Measurements from ENCODE around the gene ODAD2.
"Not testable (repeated sequence)": the region's sequence is repeated elsewhere in the genome, so short reads cannot be mapped to it uniquely, and the experiment has no call there.

ODAD2 gene, protein sequence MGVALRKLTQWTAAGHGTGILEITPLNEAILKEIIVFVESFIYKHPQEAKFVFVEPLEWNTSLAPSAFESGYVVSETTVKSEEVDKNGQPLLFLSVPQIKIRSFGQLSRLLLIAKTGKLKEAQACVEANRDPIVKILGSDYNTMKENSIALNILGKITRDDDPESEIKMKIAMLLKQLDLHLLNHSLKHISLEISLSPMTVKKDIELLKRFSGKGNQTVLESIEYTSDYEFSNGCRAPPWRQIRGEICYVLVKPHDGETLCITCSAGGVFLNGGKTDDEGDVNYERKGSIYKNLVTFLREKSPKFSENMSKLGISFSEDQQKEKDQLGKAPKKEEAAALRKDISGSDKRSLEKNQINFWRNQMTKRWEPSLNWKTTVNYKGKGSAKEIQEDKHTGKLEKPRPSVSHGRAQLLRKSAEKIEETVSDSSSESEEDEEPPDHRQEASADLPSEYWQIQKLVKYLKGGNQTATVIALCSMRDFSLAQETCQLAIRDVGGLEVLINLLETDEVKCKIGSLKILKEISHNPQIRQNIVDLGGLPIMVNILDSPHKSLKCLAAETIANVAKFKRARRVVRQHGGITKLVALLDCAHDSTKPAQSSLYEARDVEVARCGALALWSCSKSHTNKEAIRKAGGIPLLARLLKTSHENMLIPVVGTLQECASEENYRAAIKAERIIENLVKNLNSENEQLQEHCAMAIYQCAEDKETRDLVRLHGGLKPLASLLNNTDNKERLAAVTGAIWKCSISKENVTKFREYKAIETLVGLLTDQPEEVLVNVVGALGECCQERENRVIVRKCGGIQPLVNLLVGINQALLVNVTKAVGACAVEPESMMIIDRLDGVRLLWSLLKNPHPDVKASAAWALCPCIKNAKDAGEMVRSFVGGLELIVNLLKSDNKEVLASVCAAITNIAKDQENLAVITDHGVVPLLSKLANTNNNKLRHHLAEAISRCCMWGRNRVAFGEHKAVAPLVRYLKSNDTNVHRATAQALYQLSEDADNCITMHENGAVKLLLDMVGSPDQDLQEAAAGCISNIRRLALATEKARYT

GRCh38 chr10:27998954-27999275 lies at the start of gene ODAD2:
ODAD2 (minus strand) TSS chr10:27999079; CDS start chr10:27995142, 3,937 bp downstream.
- no peak for DNase-seq

- DNase-seq = no peak
These were observed 48.2 kb upstream of the ODAD2 start for GRCh38 chr10:28047061-28047460.

- no peak for DNase-seq
These were observed 47.7 kb upstream of the ODAD2 start for GRCh38 chr10:28046579-28046978.

- no peak for DNase-seq
These were observed 45.1 kb upstream of the ODAD2 start for GRCh38 chr10:28043941-28044340.

GRCh38 chr10:28036587-28036986 lies 37.7 kb upstream of the ODAD2 start:
- no peak for DNase-seq

DNA sequence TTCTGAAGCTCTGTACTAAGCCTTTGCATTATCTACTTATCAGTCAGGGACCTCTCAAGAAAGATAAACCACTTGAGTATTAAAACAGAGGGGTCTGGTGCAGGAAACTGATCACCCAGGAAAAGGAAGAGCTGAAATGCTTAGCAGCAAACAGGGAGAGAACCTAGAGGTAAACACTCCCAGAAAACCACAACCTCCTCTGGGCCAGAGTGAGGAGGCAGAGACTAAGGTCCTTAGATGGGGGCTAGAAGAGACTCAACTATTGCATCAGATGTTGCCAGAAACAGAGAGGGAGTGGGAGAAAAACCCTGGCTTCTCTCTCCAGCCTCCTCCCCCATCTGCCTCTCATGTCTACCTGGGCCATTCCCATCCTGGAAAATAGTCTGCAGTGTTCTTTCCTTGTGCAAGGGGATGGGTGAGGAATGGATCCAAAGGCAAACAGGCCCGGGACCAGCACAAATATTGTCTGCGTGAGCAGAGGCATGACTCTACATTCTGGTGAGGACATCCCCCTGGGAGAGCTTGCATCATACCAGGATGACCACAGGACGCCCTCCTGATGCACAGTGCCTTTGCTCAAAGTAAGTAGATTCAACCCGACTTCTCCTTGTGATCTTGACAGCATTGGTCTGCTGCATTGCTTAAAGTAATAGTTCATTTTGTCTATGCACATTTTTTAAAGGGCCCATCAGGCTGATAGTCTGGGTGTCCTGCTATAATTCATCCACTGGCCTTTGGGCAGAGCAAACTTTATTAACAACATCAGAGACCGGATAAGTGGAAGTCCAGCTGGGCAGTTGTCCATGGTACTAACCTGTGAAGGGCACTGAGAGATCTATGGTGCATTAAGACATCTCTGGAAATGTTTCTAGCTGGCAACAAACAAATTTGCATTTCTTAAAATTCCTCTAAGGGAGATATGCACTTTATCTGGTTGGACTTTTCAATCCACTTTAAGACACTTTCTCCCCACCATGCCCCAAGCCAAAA lies 22.4 kb upstream of the ODAD2 start:
- DNase-seq = no peak

- no peak for DNase-seq
These were observed 21.4 kb upstream of the ODAD2 start for GRCh38 chr10:28020080-28020860.

DNA sequence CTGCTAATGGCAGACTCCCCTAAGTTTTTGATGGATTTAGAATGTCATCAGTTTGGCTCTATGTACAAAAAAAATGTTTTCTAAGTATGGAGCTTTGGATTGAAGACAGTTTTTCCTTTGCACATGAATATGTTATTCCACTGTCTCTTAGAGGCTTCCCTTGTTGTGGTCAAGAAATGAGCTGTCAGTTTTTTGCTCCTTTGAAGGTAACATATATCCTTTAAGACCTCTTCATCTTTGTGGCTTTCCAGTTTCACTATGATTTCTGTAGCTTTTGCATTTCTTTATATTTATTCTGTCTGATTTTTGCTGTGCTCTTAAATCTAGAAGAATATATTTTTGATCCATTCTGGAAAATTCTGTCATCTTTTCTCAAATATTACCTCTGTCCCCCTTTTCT lies 15.8 kb upstream of the ODAD2 start:
- no peak for DNase-seq

GRCh38 chr10:28012990-28013515 lies 14.2 kb upstream of the ODAD2 start:
- no peak for DNase-seq

DNA sequence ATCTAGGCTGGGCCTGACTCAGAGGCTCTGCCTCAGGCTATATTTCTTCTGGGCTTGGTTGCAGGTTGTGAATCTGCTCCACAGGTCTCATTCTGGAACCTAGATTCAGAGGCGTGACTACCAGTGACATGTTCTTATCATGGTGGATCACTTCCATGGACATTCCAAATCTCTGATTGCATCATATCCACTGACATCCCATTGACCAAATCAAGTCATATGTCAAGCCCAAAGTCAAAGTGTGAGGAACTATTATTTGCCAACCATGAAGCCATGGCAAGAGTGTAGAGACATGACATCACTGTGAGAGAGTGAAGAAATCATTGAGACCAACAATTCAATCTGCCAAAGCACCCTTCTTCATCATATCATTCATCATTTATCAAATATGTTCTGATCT lies 11.9 kb upstream of the ODAD2 start:
- DNase-seq = no peak

DNA sequence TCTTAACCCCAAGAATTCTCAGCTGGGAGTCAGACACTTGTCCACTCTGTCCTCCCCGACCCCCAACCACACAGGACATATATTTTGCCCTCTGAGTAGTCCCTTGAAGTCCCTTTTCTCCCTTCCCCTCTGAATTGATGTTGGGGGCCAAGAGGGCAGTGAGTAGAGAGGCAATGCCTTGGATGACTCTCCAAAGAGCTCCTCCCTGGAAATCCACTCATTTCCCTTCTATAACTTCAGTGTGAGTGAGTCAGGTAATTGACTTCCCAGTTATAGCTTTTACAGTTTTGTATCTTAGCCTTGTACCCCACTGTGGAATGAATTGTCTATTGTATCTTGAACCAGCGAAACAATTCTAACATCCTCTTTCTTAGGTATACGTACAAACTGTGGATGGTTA lies 9.2 kb upstream of the ODAD2 start:
- DNase-seq = no peak

- DNase-seq = no peak
These were observed 2.5 kb upstream of the ODAD2 start for GRCh38 chr10:28001353-28001752.

DNA sequence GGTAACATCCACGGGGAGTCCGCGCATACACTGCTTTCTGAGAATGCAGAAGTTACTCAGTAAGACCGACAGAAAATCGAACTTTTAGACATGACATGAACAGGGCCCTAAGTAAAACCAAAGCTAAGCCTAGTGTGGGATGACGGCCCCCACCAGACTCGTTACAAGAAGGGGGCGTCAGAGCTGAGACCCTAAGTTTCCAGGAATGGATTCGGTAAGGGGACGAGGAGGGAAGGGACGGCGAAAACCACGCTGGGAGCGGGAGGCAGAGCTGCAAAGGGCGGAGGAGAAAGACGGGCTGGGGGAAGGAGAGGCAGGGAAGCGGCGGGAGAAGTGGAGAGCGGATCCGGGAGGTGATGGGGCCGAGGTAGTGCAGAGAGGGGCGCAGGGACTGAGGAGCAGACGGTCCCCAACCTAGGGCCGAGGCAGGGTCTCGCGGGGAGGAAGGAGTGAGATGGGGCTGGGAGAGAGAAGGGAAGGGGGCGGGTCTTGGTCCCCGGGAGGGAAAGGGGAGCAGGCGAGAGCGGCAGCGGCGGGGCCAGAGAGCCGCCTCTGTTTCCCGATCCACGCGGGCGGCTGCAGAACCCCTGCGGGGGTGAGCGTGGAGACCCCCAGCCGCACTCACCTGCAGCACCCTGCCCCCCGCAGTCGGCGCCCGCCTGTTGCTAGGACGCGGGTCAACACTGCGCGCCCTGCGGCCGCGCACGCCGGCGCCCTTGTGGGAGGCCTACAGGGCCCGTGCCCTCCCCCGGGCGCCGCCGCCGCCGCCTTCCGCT lies 513 bp downstream of the ODAD2 start:
- no peak for DNase-seq

DNA sequence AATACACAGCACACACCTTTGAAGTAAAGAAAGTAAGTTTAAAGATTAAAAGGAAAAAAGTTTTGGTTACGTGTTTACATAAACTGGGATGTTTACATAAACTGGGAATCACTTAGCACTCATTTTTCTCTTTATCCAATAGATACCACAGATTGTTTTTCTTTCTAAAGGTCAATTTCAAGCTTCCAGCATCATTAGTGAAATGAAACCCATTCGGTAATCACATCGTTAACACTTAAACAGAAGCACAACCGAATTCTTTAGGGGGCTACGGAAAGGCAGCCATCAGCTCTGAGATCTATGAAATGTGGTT lies 1.1 kb downstream of the ODAD2 start:
- no peak for DNase-seq

- DNase-seq = no peak
These were observed 3.6 kb downstream of the ODAD2 start for GRCh38 chr10:27995311-27995710.

- not testable (repeated sequence) for DNase-seq
These were observed 9.5 kb downstream of the ODAD2 start for GRCh38 chr10:27989357-27989756.

- no peak for DNase-seq
These were observed 12.1 kb downstream of the ODAD2 start for GRCh38 chr10:27986821-27987220.

DNA sequence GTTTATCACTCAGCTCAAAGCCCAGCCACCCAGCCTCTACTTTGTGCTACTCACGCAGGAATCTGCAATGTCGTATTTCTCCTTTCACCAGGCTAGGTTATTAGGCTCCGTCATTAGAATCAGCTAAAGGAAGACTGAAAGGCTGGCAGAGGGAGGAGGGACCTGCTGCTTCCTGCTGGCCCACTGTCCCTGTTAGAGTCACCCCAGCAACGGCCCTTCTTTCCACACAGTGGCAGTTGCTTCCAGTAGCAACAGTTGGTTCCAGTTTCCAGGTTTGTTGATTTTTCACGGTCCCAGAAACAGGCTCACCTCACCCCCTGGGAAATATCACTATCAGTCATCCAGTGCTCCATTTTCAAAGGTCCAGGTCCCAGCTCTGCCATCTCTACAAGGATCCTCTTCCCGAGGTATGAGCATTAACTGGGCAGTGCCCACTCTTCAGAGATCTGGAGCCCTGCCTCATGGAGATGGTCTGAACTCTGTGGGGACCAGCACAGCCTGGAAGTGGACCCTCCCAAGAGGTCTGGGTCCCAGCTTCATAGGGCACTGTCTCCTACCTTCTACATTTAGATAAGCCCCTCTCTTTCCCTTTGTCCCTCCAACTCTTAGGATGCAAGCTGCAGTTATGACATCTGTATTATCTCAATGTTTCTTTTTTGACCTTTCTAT lies 15.9 kb downstream of the ODAD2 start:
- no peak for DNase-seq

- no peak for DNase-seq
These were observed 17.1 kb downstream of the ODAD2 start for GRCh38 chr10:27981744-27982143.

DNA sequence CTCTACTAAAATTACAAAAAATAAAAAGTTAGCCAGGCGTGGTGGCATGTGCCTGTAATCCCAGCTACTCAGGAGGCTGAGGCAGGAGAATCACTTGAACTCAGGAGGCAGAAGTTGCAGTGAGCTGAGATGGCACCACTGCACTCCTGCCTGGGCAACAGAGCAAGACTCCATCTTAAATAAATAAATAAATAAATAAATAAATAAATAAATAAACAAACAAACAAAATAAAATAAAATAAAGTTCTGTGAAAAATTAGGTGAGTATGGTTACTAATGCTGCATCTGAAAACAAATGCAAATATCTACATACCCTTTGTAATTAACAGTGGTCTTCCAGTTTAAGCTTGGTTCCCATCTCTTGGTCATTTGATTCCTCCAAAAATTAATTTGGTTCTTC lies 28.1 kb downstream of the ODAD2 start:
- not testable (repeated sequence) for DNase-seq
